ENCODE data around the gene IHH. TPM values are rescaled to one million over a fixed set of nuclear protein-coding genes. Genes with fewer than 3 reads are reported as not detected.

The IHH gene
- total and polyA plus RNA-seq, 2 donors (not counting 3 experiments of a cell fraction or from before 2014, with no cell fraction given), result 0.03 TPM; not detected in 1

- no peak overlapping the region for H3K9ac ChIP-seq (replicated peaks; ENCODE audit: extremely low read depth, insufficient read depth, low read length)
- intact Hi-C loops (cut with micrococcal nuclease), result no loop called here
- DNase-seq (ENCODE audit: low read depth, low spot score) (no peak), FAIRE-seq (no peak)
- no peak overlapping the region for H3K4me3 ChIP-seq (replicated peaks in 1 of 3; ENCODE audit: insufficient read depth in 1 of 3, low read depth in 1 of 3, low read length in 3 of 3)
- H3K79me2 ChIP-seq (ENCODE audit: control insufficient read depth, insufficient read depth, low read length), result no peaks in the 10 kb centered on the region
- H3K27ac ChIP-seq (ENCODE audit: insufficient read depth, low read depth, low read length), result no peak overlapping the region
- TF ChIP-seq MYC (IDR thresholded peaks at IDR 0.05; ENCODE audit: low read depth, low read length) (no peak), EZH2 (IDR thresholded peaks at IDR 0.05; ENCODE audit: borderline replicate concordance, low read depth, low read length, severe bottlenecking) (peak; percentile 39)
- no TSS peak for BruUV-seq (replicated peaks)
- no peak overlapping the region for H2AFZ ChIP-seq (ENCODE audit: low read depth, low read length)
- dilution Hi-C loops (cut with MboI; ENCODE audit: extremely low pct_ligation_motif_present, low sequenced_read_pairs), result no loop called here
- ChIA-PET POLR2A (no interaction called here), CTCF (interaction anchor here (0.5 to 9.9 kb wide), 86 partner anchors 10 to 500 kb away, joined by 3 to 418 read pairs (median 4); partner anchors contain the start of genes ANKZF1, ATG9A, CDK5R2 and CFAP65)
- H3K4me2 ChIP-seq (ENCODE audit: insufficient read depth, low read length), result no peak overlapping the region
- no peaks in the 10 kb centered on the region for H3K4me1 ChIP-seq (ENCODE audit: control insufficient read depth, extremely low read depth, insufficient read depth, low read length)
- H4K20me1 ChIP-seq (replicated peaks; ENCODE audit: control insufficient read depth, extremely low read depth, insufficient read depth, low read length), result no peaks in the 10 kb centered on the region
- H3K36me3 ChIP-seq (ENCODE audit: control insufficient read depth in 2 of 2, extremely low read depth in 1 of 2, insufficient read depth in 2 of 2, low read length in 2 of 2), result no peaks in the 10 kb centered on the region
- no peaks in the 10 kb centered on the region for H3K9me3 ChIP-seq (replicated peaks; ENCODE audit: control insufficient read depth, insufficient read depth, low read length)
- no peaks in the 10 kb centered on the region for H3K9me1 ChIP-seq (replicated peaks; ENCODE audit: control insufficient read depth, extremely low read depth, insufficient read depth, low read length)
- H3K27me3 ChIP-seq (ENCODE audit: control insufficient read depth in 2 of 2, insufficient read depth in 2 of 2, low read length in 2 of 2), result peaks cover 14 to 16% of the 10 kb centered on the region in 2 experiments
These were observed 30.4 kb downstream of the IHH start for GRCh38 chr2:219030177-219030940.

GRCh38 chr2:219029829-219030165 lies 30.9 kb downstream of the IHH start:
- intact Hi-C loops (cut with micrococcal nuclease), result loop anchor here (1.0 to 2.0 kb wide), 3 partner anchors 49 to 126 kb away; no protein-coding TSS in a partner anchor
- BruUV-seq (replicated peaks), result no TSS peak
- H3K4me1 ChIP-seq (ENCODE audit: control insufficient read depth, extremely low read depth, insufficient read depth, low read length), result no peaks in the 10 kb centered on the region
- no peak overlapping the region for H3K4me3 ChIP-seq (replicated peaks in 1 of 3; ENCODE audit: insufficient read depth in 1 of 3, low read depth in 1 of 3, low read length in 3 of 3)
- no peak overlapping the region for H3K9ac ChIP-seq (replicated peaks; ENCODE audit: extremely low read depth, insufficient read depth, low read length)
- H3K9me3 ChIP-seq (replicated peaks; ENCODE audit: control insufficient read depth, insufficient read depth, low read length), result no peaks in the 10 kb centered on the region
- no peaks in the 10 kb centered on the region for H4K20me1 ChIP-seq (replicated peaks; ENCODE audit: control insufficient read depth, extremely low read depth, insufficient read depth, low read length)
- H3K27ac ChIP-seq (ENCODE audit: insufficient read depth, low read depth, low read length), result no peak overlapping the region
- no peaks in the 10 kb centered on the region for H3K79me2 ChIP-seq (ENCODE audit: control insufficient read depth, insufficient read depth, low read length)
- dilution Hi-C loops (cut with MboI; ENCODE audit: extremely low pct_ligation_motif_present, low sequenced_read_pairs), result no loop called here
- no peak overlapping the region for H3K4me2 ChIP-seq (ENCODE audit: insufficient read depth, low read length)
- H2AFZ ChIP-seq (ENCODE audit: low read depth, low read length), result no peak overlapping the region
- peak; percentile 64 for DNase-seq (ENCODE audit: low read depth, low spot score)
- H3K27me3 ChIP-seq (ENCODE audit: control insufficient read depth in 2 of 2, insufficient read depth in 2 of 2, low read length in 2 of 2), result peaks cover 13 to 14% of the 10 kb centered on the region in 2 experiments
- no peaks in the 10 kb centered on the region for H3K36me3 ChIP-seq (ENCODE audit: control insufficient read depth in 2 of 2, extremely low read depth in 1 of 2, insufficient read depth in 2 of 2, low read length in 2 of 2)
- no peaks in the 10 kb centered on the region for H3K9me1 ChIP-seq (replicated peaks; ENCODE audit: control insufficient read depth, extremely low read depth, insufficient read depth, low read length)
- ChIA-PET CTCF (interaction anchor here (0.5 to 9.9 kb wide), 85 partner anchors 10 to 500 kb away, joined by 3 to 418 read pairs (median 4); partner anchors contain the start of genes ANKZF1, ATG9A, CDK5R2 and CFAP65), POLR2A (no interaction called here)
- peak; percentile 85 for FAIRE-seq
- TF ChIP-seq JUN (IDR thresholded peaks at IDR 0.05; ENCODE audit: borderline replicate concordance, insufficient read depth, insufficient read length, low read depth) (no peak), FOS (IDR thresholded peaks at IDR 0.05; ENCODE audit: borderline replicate concordance, insufficient read depth, low read length) (no peak), CTCF (IDR thresholded peaks at IDR 0.05; ENCODE audit: extremely low read depth in 1 of 2, insufficient read depth in 1 of 2, low read depth in 1 of 2, low read length in 2 of 2) (peak; percentile 85 to 97)

All from endothelial cell of umbilical vein (primary cell).